Measurements from ENCODE around the gene CAPZA1.

CAPZA1 gene

DNA sequence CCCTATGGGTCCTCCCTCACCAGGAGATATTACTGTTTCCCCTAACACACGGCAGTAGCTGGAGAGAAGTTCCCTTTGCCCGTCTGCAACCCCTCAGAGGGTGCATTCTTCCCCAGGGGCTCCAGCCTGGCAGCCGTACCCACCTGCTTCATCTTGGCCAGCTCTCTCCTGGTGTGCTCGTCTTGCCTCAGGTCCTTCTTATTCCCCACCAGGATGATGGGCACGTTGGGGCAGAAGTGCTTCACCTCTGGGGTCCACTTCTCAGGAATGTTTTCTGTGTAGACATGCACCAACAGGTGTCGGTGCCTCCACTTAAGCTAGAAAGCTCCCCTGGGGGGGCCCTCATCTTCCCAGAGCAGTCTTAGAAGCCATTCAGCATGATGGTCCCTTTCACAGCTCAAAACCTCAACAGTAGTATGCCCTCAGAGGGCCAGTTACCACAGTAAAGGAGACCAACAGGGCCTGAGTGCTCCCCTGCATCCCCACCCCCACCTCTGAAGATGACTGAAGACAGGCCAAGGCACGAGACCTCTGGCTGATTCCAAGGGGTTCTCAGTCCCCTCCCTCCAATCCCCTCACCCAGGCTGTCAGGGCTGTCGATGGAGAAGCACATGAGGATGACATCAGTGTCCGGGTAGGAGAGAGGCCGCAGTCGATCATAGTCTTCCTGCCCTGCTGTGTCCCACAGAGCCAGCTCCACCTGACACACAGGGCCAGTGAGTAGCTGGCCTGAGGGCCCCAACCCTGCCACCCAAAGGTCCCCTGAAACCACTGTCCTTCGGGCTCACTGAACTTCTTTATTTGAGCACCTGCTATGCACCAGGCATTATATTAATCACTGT is 83.0 kb downstream of the CAPZA1 start:
- no peak for DNase-seq

- DNase-seq: no peak
Measured at GRCh38 chr1:112703706-112704105, 84.1 kb downstream of the CAPZA1 start.

GRCh38 chr1:112704391-112704933 is 84.8 kb downstream of the CAPZA1 start:
- no peak for DNase-seq

- DNase-seq: peak; percentile 91
Measured at GRCh38 chr1:112704934-112705627, 85.4 kb downstream of the CAPZA1 start.

GRCh38 chr1:112706505-112707220 is 87.0 kb downstream of the CAPZA1 start, which contains the start of gene RHOC:
RHOC (minus strand) TSS chr1:112707127; CDS start chr1:112703799, 3,328 bp downstream.
- DNase-seq: peak; percentile 66

GRCh38 chr1:112707221-112708001 is 87.8 kb downstream of the CAPZA1 start:
- peak; percentile 75 for DNase-seq

- DNase-seq: no peak
Measured at GRCh38 chr1:112708002-112708448, 88.4 kb downstream of the CAPZA1 start.

DNA sequence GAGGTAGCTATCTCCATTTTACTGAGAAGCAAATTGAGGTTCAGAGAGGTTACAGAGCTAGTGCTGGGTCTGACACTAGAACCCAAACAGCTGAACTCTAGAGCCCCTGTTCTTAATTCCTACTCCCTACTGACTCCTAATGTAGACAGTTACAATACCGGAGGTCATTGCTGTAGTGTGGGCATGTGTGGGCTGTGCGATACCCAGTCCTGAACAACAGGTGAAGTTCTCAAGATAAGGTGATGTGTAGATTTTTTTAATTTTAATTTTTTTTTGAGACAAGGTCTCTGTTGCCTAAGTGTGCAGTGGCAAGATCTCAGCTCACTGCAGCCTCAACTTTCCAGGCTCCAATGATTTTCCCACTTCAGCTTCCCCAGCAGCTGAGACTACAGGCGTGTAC is 88.9 kb downstream of the CAPZA1 start:
- no peak for DNase-seq

DNA sequence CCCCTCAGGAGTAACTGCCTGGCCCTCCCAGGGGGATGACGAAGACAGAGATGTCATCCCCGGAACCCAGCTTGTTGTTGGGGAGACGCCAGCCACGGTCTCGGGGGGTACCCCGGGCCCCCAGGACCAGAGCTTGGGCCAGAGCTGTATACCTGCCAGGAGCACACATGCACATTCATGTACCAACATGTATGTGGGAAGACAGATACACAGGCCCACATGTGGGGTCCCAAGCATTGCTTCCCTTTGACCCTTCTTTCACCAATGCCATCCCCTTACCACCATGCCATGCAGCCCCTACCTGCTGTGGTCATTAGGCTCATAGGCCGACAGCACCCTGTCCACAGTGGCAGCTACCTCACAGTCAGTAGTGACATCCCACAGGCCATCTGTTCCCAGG is 90.5 kb downstream of the CAPZA1 start:
- no peak for DNase-seq

GRCh38 chr1:112710586-112710985 is 91.0 kb downstream of the CAPZA1 start:
- DNase-seq: no peak

DNA sequence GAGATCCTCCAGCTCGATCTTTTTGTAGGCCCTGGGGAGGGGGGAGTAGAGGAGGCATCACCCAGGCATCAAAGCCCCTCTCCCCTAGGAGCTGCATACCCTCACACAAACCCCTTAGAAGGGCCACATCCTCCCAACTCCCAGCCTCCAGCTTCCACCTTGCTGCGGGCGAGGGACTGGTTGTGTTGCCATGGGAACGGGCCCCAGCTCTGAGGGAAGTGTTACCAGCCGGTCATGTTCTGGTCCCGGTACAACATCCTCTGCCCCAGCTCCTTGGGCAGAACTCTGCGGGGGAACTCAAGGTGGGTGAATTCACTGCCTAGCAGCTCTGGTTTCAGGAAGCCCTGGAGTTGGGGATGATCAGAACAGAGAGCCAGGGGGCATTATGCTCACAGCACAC is 91.4 kb downstream of the CAPZA1 start:
- DNase-seq: no peak

GRCh38 chr1:112711670-112712069 is 92.0 kb downstream of the CAPZA1 start:
- no peak for DNase-seq

- DNase-seq: no peak
Measured at GRCh38 chr1:112712191-112712590, 92.6 kb downstream of the CAPZA1 start.

DNA sequence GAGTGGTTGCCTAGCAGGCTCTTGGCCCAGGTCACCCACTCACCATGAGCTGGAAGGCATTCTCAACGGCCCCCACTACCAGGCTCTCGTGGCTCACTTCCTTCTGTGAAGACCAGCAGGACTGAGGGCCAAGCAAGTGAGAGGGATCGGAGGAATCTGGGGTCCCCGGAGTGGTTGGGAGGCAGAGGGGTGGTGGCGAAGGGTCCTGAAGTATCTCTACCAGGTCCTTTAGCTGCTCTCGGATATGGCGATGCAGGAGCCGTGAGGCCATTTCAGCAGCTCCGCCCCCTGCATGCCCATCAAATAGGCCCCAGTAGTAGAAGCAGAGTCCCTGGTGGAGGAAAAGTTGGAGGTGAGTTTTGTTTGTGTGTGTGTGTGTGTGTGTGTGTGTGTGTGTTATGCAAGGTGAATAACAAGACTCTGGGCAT is 93.1 kb downstream of the CAPZA1 start:
- DNase-seq: no peak

DNA sequence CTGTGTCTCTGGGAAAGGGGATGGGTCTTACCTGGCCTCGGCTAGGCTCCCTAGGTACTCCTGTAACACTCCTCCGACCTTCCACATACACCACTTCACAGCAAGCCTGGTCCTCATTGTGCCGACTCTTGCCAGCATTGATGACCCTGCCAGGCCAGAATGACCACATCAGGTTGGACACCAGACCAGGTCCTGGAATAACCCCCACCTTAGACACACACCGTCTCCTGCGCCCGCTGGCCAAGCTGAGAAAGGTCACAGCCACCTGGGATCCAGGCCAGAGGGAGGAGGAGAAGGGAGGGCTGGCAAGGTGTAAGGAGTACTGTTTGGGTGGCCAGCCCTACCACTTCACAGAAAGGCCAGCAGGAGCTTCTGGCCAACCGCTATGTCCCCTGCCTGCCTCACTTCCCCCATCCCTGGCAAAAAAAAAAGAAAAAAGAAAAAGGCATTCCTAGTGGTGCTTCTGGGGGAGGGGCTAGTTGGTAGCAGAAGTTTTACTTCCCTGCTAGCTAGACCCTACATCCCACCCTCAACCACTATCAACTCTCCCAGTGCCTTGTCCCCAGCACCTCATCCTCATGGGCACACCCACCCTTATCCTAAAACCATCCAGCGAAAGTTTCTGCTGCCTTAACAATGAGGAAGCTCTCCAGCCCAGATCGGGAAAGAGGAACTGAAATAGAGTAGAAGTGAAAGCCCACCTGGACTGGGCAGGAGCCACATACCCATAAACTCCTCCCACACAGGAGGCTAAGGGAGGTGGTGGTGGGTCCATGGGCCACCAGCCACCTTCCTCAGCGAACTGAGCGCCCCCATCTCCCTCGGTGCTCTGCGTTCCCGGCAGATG is 94.1 kb downstream of the CAPZA1 start:
- DNase-seq: peak; percentile 18

GRCh38 chr1:112714313-112715263 is 95.0 kb downstream of the CAPZA1 start:
- DNase-seq: no peak

DNA sequence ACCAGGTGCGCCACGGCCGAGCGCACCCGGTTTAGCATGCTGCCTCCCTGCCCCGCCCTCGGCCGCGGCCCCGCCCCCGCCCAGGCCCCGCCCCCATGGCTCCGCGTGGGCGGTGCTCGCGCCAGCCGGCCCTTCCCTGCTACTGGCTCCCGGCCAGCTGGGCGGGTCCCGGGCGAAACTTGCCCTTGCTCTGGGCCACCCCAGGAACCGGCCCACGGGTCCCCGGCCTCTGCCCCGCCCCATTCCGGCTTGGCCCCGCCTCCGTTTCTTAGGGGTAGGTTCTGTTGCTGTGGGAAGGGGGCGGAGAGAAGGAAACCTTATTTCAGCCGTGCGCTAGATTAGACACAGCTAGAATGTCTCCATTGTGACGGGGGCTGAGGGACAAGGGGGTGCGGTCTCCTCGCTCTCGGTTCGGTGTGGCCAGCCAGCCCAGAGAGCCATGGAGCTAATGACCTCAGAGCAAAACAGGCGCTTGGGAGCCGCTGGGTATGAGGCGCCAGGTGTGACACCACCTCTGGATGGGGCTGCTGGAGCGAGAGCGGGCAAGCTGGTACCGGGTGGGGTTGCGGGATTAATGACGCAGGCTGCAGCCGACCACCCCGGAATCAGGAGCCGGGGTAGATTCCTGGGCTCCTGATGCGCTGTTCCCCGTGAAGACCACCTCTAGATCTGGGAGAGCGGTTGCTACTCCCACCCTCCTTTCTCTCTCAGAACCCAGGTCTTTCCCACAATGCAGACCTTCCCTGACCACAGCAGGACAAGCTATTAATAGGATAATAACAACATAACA is 95.8 kb downstream of the CAPZA1 start, which contains the start of gene PPM1J:
PPM1J (minus strand) TSS at position 69 of the 790 bp plus-strand sequence; CDS start at position 38, 31 bp downstream.
- peak; percentile 94 for DNase-seq

DNA sequence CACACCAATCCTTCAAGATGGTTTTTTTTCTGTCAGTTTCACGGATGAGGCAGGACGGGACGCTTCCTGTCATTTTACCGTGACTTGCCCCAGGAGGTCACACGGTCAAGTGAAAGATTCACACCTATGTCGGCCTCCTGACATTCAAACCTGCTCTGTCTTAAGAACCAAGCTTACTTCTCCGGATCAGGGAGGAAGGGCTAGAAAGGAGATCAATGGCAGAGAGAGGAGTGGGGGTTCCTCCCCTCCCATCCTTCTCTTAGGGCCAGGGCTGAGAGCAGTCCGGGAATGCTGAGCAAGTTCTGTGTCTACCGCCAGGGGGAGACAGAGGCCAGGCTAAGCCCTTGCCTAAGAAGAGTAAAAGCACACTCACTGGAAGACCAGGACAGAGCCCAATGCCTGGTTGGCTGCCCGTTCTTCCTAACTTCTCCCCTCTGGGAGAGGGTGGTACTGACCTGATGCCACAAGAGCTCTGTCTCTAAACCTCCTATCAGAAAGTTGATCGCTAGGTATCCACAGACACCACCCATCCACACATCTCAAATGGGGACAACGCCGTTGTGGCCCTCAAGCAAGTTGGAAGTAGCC is 96.6 kb downstream of the CAPZA1 start:
- DNase-seq: peak; percentile 74

All from GDM1 (cell line).